Measurements from ENCODE around the gene PPP1R13B. TPM values are rescaled to one million over a fixed set of nuclear protein-coding genes. Genes with fewer than 3 reads are reported as not detected.

PPP1R13B gene
- total and polyA plus RNA-seq, 12 donors, result 9.6 to 42.4 (median 22.6) TPM

DNA sequence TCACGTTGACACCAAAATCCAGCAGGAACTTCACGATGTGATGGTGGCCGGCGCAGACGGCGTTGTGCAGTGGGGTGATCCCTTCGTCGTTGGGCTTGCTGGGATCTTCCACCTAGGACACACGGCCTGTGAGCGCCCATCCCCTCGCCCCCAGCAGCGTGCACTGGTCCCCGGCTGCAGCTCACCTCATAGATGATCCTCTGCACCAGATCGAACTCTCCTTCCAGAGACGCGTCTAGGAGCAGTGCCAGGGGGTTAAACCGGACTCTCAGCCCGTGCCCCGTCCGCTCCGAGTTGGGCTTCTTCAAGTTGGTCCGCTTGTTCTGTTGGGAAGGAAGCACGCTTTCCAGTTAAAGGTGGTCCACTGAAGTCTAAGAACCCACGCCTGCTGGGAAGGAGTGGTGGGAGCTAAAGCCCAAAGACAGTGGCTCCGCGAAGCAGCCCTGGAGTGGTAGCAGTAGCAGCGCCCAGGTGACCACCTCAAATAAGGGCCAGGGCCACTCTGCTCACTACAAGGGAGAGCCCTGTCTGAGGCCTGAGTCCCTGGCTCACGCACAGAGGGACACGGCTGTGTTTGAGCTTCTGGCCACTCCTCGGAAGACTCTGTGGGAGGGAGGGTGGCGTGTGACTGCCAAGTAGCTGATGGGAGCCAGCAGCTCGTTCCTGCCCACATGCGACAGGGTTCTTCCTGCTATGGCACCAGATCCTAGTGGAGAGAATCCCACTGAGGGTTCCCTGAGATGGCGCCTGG, 108.5 kb downstream of the PPP1R13B start:
- Histone ChIP-seq H3K27ac (no peak overlapping the region), H3K9me3 (replicated peaks in 1 of 3) (no peaks in the 10 kb centered on the region), H3K4me1 (replicated peaks in 1 of 2) (peaks cover 13 to 32% of the 10 kb centered on the region in 2 donors), H3K27me3 (no peaks in the 10 kb centered on the region), H3K4me3 (no peak overlapping the region), H3K36me3 (replicated peaks in 1 of 2) (peaks cover 0 to 21% of the 10 kb centered on the region in 2 donors)
- intact Hi-C loops (cut with DNase I), result no loop called here
- WGBS, 4 donors, result 91 to 96% (median 94%) methylated on average over 22 to 34 of the region's 34 CpGs
- DNase-seq, result peak in 1 of 7 donors; percentile 49
- TF ChIP-seq, protein P1, sequence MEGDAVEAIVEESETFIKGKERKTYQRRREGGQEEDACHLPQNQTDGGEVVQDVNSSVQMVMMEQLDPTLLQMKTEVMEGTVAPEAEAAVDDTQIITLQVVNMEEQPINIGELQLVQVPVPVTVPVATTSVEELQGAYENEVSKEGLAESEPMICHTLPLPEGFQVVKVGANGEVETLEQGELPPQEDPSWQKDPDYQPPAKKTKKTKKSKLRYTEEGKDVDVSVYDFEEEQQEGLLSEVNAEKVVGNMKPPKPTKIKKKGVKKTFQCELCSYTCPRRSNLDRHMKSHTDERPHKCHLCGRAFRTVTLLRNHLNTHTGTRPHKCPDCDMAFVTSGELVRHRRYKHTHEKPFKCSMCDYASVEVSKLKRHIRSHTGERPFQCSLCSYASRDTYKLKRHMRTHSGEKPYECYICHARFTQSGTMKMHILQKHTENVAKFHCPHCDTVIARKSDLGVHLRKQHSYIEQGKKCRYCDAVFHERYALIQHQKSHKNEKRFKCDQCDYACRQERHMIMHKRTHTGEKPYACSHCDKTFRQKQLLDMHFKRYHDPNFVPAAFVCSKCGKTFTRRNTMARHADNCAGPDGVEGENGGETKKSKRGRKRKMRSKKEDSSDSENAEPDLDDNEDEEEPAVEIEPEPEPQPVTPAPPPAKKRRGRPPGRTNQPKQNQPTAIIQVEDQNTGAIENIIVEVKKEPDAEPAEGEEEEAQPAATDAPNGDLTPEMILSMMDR (IDR thresholded peaks at IDR 0.05), result no peak
- no peak for TF ChIP-seq POLR2A (IDR thresholded peaks at IDR 0.05)

DNA sequence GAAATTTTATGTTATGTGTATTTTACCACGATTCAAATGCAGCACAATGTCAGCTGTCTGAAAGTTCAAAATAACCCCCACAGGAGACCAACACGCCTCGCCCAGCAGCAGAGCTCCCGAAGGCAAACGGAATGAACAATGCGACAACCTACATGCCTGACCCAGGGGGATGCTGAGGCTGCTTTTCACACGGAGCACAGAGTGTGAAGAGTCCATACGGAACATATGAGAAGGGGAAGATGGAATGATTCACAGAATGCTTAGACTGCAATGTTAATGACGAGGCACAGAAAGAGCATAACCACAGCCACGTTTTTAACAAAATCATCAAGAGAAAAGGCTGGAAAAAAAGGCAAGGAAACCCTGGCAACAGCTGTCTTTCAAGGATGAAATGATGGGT, 109.2 kb downstream of the PPP1R13B start:
- no peak overlapping the region for H3K27ac ChIP-seq
- H3K27me3 ChIP-seq, result no peaks in the 10 kb centered on the region
- no peak for DNase-seq
- intact Hi-C loops (cut with DNase I), result no loop called here
- TF ChIP-seq, protein P1 (IDR thresholded peaks at IDR 0.05), result no peak
- TF ChIP-seq POLR2A (IDR thresholded peaks at IDR 0.05), result no peak
- no peak overlapping the region for H3K4me3 ChIP-seq
- peaks cover 13 to 32% of the 10 kb centered on the region in 2 donors for H3K4me1 ChIP-seq (replicated peaks in 1 of 2)
- 81 to 89% (median 86%) methylated on average over 10 of the region's 10 CpGs for whole genome bisulfite sequencing, 4 donors
- peaks cover 0 to 28% of the 10 kb centered on the region in 2 donors for H3K36me3 ChIP-seq (replicated peaks in 1 of 2)
- no peaks in the 10 kb centered on the region for H3K9me3 ChIP-seq (replicated peaks in 1 of 3)

DNA sequence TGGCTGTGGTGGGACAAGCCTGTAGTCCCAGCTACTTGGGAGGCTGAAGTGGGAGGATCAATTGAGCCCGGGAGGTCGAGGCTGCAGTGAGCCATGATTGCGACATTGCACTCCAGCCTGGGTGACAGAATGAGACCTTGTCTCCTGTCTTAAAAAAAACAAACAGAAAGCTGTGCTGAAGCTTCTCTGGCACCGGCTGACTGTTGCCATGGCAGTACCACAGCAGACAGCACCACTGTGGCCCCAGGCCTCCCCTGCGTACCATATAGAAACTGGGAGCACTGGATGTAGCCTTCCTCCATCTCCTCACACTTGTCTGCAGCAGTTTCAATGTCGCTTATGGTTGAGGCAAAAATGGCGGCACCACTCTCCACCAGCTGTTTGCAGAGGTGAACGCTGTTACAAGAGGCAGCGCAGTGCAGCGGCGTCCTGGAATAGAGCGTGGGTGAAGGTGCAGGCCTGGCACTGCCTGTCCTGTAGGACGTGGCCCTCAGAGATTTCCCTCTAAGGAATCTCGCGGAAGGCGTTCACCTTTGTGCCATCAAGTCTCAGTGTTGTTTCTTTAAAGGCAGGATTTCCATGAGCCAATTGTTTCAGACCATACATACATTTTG, 109.8 kb downstream of the PPP1R13B start:
- Histone ChIP-seq H3K27me3 (no peaks in the 10 kb centered on the region), H3K9me3 (replicated peaks in 1 of 3) (no peaks in the 10 kb centered on the region), H3K4me3 (no peak overlapping the region), H3K4me1 (replicated peaks in 1 of 2) (peaks cover 13 to 32% of the 10 kb centered on the region in 2 donors), H3K36me3 (replicated peaks in 1 of 2) (peaks cover 0 to 33% of the 10 kb centered on the region in 2 donors), H3K27ac (peak overlapping the region in 3 of 5 donors; percentile 3 to 88 (median 79))
- no peak for TF ChIP-seq POLR2A (IDR thresholded peaks at IDR 0.05)
- TF ChIP-seq, protein P1 (IDR thresholded peaks at IDR 0.05), result no peak
- 81 to 85% (median 82%) methylated on average over 16 of the region's 16 CpGs for WGBS, 4 donors
- intact Hi-C loops (cut with DNase I), result no loop called here
- DNase-seq, result peak in 1 of 7 donors; percentile 41

DNA sequence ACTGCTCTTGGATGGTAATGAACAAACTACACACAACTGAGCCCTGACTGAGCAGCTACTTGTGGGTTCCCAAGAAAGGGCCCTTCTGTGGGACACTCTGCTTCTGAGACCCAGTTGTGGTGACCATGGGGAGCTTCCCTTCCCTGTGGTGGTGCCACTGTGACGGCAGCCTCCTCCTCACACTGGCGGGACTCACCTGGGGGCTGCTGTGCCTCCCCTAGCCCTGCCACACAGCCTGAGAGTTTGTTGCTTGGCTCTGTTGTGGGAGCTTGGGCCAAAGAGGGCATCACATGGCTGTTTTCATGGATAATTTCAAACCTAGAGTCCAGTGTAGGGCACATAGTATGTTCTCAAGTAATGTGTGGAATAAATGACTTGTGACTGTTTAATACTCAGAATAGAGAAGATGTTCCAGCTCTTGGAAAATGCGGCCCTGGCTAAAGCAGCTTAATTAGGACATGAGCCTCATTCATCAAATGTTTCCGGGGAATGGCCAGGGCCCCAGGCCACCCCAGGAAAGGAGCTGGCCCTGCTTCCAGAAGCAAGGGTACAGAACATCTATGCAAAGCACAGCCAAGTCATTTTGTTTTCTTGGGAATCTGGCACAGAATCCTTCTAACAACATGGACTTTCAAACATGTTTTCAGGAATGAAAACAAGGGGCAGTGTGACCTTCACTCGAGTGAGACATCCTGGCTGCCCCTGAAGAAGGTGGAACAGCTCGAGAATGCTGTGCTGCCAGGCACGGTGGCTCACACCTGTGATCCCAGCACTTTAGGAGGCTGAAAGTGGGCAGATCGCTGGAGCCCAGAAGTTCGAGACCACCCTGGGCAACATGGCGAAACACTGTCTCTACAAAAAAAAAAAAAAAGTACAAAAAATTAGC, 110.6 kb downstream of the PPP1R13B start:
- 44 to 54% (median 51%) methylated on average over 7 to 10 of the region's 10 CpGs for WGBS, 4 donors
- intact Hi-C loops (cut with DNase I), result no loop called here
- Histone ChIP-seq H3K9me3 (replicated peaks in 1 of 3) (no peaks in the 10 kb centered on the region), H3K36me3 (replicated peaks in 1 of 2) (peaks cover 0 to 41% of the 10 kb centered on the region in 2 donors), H3K27ac (peak overlapping the region in 4 of 5 donors; percentile 3 to 88 (median 64)), H3K4me1 (replicated peaks in 1 of 2) (peaks cover 13 to 32% of the 10 kb centered on the region in 2 donors), H3K27me3 (no peaks in the 10 kb centered on the region), H3K4me3 (no peak overlapping the region)
- DNase-seq, result peak in 3 of 7 donors; percentile 46 to 79 (median 61)
- TF ChIP-seq, protein P1 (IDR thresholded peaks at IDR 0.05), result no peak
- TF ChIP-seq POLR2A (IDR thresholded peaks at IDR 0.05), result no peak

Measured in adrenal gland (tissue), 12 donors.